ENCODE results near the gene RHOD.

The RHOD gene

DNA sequence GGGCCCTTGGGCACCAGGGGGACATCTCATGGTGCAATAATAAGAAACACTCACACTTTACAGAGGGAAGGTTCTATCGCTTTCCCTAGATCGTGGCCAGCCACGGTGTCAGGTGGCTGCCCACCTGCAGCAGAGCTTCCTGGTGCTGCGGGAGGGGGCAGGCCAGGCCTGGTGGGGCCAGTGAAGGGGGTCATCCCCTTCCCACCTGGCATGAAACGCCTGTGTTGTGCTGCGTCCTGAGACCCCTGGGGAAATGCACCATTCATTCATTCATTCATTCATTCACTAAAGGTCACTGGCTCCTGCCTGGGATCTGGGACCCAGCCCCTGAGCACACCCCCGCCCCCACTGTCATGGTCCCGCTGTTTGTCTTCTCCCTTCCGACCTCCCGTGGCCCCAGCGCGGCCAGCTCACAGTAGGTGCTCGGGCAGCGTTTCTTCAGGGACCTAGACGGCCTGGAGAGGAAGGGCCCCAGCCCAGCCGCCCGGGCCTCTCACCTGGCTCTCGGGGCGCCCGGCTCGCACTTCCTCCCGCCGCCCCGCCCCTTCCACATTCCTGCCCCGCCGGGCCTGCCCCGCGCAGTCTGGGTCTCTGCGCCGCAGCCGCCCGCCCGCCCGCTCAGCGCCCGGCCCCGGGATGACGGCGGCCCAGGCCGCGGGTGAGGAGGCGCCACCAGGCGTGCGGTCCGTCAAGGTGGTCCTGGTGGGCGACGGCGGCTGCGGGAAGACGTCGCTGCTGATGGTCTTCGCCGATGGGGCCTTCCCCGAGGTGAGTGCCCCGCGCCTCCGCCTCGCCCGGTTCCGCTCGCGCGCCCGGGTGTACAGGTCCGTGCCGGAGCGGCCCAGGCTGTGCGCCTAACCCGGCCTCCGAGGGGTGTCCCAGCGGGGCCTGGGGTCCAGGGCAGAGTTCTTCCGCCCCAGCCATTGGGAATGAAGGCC lies at the start of gene RHOD:
TSS of gene RHOD (plus strand) at position 581 of the 938 bp plus-strand sequence. CDS start at position 637, 56 bp downstream.
- no peak for DNase-seq (ENCODE audit: low read depth, low spot score)

- DNase-seq (ENCODE audit: low read depth, low spot score): no peak
Observed at GRCh38 chr11:67007126-67007525, 49.5 kb upstream of the RHOD start.

GRCh38 chr11:67010296-67010905 lies 46.2 kb upstream of the RHOD start:
- no peak for DNase-seq (ENCODE audit: low read depth, low spot score)

DNA sequence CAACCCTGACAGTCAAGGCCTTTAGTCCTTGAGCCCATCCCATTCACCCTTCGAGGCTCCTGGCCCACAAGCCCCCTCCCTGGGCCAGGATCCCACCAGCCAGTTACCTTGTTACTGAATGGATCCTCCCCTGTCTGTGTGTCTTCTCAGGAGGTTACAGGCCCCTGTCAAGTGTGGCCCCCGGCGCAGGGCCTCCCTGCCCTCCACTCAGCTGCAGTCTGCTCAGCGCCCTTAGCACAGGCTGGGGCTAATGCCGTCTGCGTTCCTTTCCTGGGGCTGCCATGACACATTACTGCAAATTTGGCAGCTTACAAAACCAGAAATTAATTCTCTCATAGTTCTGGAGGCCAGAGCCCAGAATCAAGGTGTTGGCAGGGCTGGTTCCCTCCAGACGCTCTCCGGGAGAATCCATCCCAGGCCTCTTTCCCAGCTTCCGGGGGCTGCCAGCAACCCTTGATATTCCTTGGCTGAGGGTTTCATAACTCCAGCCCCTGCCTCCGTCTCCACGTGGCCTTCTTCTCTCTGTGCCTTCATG lies 43.1 kb upstream of the RHOD start:
- no peak for DNase-seq (ENCODE audit: low read depth, low spot score)

DNA sequence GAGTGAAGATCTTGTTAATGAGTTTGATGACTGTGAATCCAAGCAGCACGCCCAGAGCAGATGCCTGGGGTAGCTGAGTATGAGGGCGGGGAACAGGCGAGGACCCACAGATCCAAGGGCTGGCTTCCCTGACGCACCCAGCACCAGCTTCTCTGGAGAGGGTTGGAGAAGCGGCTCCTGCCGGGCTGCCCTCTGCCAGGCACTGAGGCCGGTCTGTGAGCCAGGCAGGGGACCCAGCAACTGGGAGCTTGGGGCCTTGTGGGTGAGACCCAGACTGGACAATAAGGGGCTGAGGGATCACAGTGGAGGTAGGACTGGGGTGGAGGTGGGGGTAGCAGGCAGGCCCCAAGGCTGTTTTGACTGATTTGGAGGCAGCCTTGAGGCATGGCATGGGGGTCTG lies 42.3 kb upstream of the RHOD start:
- no peak for DNase-seq (ENCODE audit: low read depth, low spot score)

- DNase-seq (ENCODE audit: low read depth, low spot score): no peak
Observed at GRCh38 chr11:67015048-67015447, 41.6 kb upstream of the RHOD start.

- DNase-seq (ENCODE audit: low read depth, low spot score): no peak
Observed at GRCh38 chr11:67016550-67016949, 40.1 kb upstream of the RHOD start.

DNA sequence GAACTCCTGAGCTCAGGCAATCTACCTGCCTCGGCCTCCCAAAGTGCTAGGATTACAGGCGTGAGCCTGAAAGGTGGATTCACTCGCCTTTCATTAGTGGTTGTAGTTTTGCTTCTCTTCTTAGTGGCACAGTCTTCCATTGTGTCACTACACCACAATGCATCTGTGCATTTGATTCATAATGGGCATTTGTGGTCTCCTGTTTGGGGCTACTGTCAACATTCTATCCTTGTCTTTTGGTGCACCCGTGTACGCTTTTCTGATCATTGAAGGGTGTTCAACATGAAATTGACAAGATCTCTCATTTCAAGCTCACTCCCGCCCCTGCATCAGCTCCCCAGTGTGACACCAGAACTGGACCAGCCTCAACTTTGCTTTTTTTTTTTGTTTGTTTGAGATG lies 35.7 kb upstream of the RHOD start:
- DNase-seq (ENCODE audit: low read depth, low spot score): no peak

GRCh38 chr11:67022341-67022933 lies 34.2 kb upstream of the RHOD start:
- no peak for DNase-seq (ENCODE audit: low read depth, low spot score)

GRCh38 chr11:67022961-67023956 lies 33.4 kb upstream of the RHOD start, which contains the start of gene SYT12:
SYT12 (plus strand) TSS chr11:67023134; CDS start chr11:67030145, 7,011 bp downstream.
- no peak for DNase-seq (ENCODE audit: low read depth, low spot score)

DNA sequence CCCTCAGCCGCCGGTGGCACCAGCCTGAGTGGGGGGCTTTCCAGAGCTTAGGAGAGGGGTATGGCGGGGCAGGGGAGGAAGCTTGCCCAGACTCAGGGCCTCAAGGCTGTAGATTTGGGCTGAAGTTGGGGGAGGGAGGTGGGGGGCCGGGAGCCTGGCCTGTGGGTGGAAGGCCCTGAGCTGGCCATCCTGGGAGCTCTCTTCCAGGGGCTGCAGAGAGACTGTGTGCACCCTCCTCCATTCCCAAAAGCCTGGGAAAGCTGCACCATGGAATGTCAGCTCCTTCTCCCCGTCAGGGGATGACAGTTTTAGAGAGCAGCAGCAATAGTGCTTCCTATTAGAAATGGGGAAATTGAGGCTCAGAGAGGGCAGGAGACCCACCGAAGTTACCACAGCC lies 32.7 kb upstream of the RHOD start:
- DNase-seq (ENCODE audit: low read depth, low spot score): no peak

- no peak for DNase-seq (ENCODE audit: low read depth, low spot score)
Observed at GRCh38 chr11:67024410-67024809, 32.2 kb upstream of the RHOD start.

- no peak for DNase-seq (ENCODE audit: low read depth, low spot score)
Observed at GRCh38 chr11:67024966-67025365, 31.7 kb upstream of the RHOD start.

GRCh38 chr11:67025750-67026149 lies 30.9 kb upstream of the RHOD start:
- DNase-seq (ENCODE audit: low read depth, low spot score): no peak

DNA sequence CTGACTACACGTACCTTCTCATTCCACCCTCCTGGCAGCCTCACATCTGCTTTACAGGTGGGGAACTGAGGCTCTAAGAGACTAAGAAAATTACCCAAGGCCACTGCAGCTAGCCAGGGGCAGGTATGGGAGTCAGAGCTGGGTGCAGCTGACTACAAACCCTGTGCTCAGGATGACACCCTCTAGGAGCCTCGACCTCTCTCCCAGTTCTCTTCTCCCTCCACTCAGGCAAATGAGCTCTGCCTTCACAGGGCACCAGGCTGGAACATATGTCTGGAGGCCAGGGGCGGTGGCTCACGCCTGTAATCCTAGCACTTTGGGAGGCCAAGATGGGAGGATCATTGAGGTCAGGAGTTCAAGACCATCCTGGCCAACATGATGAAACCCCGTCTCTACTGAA lies 29.7 kb upstream of the RHOD start:
- DNase-seq (ENCODE audit: low read depth, low spot score): no peak

DNA sequence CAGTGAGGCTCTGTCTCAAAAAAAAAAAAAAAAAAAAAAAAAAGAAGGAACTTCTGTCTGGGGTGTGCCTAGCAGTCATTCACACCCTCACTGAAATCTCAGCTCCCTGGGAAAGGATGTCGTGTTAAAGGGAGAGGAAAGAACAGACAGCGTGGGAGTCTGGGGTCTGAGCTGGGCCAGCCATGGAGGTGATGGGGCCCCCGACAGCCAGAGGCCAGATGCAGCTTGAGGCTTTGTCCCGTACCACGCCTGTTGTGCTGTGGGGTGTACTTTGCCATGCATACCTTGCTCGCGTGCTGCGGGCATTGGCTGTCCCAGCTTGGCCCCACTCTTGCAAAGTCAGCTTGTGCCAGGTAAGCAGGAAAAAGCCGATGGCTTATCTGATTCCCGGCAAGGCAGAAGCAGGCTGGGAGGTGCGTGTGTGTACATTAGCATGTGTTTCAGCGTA lies 29.1 kb upstream of the RHOD start:
- DNase-seq (ENCODE audit: low read depth, low spot score): no peak

DNA sequence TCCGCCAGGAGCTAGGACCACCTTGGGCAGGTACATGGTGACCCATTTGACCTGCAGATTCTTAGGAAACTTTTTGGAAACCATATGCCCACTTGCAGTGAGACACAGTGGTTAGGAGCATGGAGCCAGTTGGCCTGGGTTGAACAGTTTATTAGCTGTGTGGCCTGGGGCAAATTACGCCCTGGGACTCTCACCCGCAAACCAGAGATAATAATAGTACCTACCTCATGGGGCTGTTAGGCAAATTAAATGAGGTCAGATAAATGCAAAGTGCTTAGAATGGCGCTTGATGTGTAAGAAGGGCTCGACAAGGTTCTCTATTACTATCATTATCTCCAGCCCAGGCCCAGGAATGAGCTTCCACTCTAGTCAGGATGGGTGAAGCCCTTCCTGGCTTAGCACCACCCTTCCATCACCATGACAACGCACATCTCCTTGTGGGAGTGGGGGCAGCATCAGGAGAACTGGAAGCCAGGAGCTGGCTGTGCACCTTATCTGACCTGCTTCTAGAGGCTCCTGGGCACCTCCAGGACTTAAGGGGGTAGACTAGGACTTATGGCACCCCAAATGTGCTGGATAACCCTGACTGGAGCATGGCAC lies 28.6 kb upstream of the RHOD start:
- DNase-seq (ENCODE audit: low read depth, low spot score): no peak

GRCh38 chr11:67029146-67029545 lies 27.5 kb upstream of the RHOD start:
- no peak for DNase-seq (ENCODE audit: low read depth, low spot score)

GRCh38 chr11:67030976-67031375 lies 25.7 kb upstream of the RHOD start:
- DNase-seq (ENCODE audit: low read depth, low spot score): no peak

- DNase-seq (ENCODE audit: low read depth, low spot score): no peak
Observed at GRCh38 chr11:67031791-67032561, 24.7 kb upstream of the RHOD start.
